Stimulated activated CD8-positive, alpha-beta memory T cell treated with anti-CD3 and anti-CD28 coated beads, Interleukin-2, amount 100 ng/mL, for 1 hour (primary cell): Measurements from ENCODE around the gene SLC16A2.

Experiments used
- DNase-seq, 2 donors: peaks; one replicate each; pipeline ENCODE4 v3.0.0-alpha.2; 2020; ENCODE audit warnings: low read depth in 2 of 2

SLC16A2 gene

DNA sequence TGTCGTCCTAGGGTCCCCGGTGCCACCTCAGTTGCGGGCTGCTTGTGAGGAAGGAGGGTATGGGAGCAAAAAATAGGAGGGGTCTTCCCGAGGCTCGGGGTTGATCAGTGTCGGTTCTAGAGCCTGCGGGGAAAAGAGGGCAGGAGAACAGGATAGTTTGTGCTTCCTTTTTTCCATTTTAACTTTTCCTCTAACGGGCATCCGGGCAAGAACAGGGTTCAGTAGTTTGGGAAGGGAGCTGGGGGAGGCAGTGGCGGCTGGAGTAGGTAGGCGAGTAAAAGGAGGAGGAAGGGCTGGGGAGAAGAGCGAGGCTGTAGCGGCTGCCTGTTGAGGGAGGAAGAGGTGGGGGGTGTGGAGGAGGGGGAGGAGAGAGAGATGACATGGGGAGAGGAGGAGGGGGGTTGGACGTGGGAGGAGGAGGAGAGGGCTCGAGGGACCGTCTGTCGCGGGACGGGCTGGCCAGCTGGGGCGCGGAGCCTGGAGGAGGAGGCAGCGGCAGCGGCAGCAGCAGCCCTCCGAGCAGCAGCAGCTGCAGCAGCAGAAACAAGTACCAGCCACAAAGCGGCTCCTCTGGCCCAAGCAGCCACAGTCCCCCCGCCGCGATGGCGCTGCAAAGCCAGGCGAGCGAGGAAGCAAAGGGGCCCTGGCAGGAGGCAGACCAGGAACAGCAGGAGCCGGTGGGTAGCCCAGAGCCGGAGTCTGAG lies at the start of gene SLC16A2:
Gene SLC16A2, plus strand, starts transcription at position 458 of the 704 bp plus-strand sequence. Its CDS starts 145 bp downstream, at position 603.
- DNase-seq, result no peak

- DNase-seq, result no peak
Measured at GRCh38 chrX:74372272-74372671, 49.0 kb upstream of the SLC16A2 start.

GRCh38 chrX:74377282-74377681 lies 44.0 kb upstream of the SLC16A2 start:
- DNase-seq, result no peak

DNA sequence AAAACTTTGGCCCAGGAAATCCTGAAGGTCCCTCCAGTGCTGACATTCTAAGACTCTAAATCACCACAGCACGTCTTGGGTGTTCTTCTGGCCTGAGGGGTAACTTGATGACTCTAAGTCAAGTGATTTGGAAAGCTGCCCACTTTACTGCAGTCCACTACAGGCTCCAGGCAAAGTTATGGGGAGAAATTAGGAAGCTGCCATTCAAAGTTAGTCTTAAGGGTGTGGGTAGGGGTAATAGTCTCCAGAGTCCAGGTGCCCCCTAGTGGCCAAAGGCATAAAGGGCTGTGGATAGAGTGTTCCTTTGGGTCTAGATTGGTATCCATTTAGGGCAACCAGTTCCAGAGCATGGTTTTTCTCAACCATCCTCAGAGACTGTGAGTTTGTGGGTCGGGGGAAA lies 38.7 kb upstream of the SLC16A2 start:
- DNase-seq, result peak; percentile 9 to 19

DNA sequence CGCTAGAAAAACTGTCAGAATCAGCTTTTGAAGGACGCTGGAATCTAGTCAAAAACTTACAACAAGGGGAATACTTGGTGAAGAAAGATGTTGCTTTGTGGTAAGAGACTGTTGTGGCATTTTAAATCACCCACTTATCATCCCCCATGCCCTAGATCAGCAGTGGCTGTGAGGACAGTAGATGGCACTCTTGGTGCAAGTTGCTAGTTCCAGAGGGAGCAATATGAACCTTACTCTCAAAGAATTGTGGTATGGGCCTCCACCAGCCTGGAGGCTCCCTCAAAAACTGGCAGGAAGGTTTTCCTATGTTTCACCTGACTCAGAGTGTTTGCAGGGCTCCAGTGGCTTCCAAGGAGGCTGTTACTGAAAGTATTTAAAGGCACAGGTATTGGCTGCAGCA lies 37.7 kb upstream of the SLC16A2 start:
- no peak for DNase-seq

- no peak for DNase-seq
Measured at GRCh38 chrX:74389016-74389722, 32.1 kb upstream of the SLC16A2 start.

DNA sequence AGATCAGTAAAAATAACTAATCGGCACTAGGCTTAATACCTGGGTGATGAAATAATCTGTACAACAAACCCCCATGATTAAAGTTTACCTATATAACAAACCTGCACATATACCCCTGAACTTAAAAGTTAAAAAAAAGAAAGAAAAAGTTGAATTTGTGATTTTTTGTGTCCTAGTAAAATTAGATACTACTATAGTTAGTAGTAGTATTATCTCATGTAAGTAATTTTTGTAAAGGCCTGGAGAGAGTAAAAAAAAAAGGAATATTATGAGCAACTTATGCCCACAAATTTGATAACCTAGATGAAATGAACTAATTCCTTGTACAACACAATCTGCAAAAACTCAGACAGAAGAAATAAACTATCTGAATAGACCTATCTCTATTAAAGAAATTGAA lies 25.7 kb upstream of the SLC16A2 start:
- DNase-seq, result no peak

DNA sequence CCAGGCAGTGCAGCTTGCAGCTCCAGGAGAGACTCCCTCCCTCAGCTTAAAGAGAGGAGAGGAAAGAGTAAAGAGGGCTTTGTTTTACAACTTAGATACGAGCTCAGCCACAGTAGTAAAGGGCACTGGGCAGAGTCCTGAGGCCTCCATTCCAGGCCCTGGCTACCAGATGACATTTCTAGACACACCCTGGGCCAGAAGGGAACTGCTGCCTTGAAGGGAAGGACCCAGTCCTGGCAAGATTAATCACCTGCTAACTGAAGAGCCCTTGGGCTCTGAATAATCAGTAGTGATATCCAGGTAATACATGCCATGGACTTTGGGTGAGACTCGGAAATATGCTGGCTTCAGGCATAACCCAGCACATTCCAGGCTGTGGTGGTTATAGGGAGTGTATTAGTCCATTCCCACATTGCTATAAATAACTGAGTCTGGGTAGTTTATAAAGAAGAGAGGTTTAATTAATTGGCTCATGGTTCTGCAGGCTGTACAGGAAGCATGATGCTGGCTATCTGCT lies 15.3 kb upstream of the SLC16A2 start:
- DNase-seq, result no peak

DNA sequence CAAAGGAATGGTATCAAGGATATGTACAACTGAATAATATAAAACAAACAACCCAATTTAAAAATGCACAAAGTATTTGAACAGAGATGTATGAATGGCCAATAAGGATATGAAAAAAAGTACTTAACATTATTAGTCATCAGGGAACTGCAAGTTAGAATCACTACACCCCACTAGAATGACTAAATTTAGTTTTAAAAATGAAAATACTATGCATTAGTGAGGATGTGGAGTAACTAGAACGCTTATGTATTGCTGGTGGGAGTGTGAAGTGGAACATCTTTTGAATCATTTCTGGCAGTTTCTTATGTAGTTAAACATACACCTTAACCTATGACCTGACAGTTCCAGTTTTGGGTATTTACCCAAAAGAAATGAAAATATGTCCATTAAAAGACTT lies 13.0 kb upstream of the SLC16A2 start:
- no peak for DNase-seq

DNA sequence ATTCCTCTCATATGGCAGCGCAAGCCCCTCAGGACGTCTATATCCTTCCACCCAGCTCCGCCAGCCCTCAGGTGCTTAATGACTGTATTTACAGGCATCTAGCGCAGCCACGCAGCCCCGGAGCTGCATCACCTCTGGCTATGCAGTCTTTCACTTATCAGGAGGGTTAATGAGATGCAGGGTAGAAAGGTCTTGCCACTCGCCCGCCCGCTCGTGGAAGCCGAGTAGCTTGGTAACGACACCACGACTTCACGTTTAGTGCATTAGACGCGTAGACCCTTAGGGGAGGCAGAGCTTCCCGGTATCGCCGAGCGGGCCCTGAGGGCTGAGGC lies 1.5 kb upstream of the SLC16A2 start:
- DNase-seq, result no peak

- DNase-seq, result no peak
Measured at GRCh38 chrX:74420196-74421035, 877 bp upstream of the SLC16A2 start.

- DNase-seq, result no peak
Measured at GRCh38 chrX:74421740-74422352, 553 bp downstream of the SLC16A2 start.

- DNase-seq, result no peak
Measured at GRCh38 chrX:74422576-74423288, 1.4 kb downstream of the SLC16A2 start.

- no peak for DNase-seq
Measured at GRCh38 chrX:74423289-74423998, 2.2 kb downstream of the SLC16A2 start.

DNA sequence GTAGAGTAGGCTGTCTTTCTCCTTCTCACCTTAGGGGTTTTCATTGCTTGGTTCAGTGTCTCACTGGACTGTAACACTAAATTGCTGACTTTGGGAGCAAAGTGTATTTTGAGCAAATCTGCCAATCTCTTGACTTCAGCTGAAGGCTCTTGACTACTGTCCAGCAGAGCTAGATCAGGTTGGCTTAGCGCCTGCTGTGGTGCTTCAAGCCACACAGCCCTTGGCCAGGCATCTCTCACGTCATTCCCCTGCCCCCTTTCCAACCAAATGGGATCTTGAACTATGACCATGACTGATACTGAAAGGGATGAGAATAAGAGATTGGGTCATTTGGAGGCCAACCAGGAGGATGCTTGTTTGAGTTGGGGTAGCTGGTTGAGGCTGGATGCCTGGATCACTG lies 4.8 kb downstream of the SLC16A2 start:
- DNase-seq, result no peak

DNA sequence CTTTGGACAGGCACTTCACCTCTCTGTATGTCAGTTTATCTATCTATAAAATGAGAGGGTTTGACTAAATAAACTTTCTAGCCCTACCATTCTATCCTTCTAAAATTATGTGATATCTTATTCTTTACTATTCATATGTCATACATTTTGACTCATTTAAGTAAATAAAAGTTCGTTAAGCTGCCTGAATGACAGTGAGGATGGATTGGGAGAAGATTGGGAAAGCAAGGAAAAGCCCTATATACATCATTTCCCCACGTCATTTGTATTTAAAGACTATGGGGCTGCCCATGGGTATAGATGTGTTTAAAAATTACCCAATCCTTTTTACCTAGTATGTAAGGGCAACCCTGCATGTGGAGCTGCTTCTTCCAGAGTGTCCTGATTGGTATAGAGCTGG lies 5.3 kb downstream of the SLC16A2 start:
- no peak for DNase-seq

DNA sequence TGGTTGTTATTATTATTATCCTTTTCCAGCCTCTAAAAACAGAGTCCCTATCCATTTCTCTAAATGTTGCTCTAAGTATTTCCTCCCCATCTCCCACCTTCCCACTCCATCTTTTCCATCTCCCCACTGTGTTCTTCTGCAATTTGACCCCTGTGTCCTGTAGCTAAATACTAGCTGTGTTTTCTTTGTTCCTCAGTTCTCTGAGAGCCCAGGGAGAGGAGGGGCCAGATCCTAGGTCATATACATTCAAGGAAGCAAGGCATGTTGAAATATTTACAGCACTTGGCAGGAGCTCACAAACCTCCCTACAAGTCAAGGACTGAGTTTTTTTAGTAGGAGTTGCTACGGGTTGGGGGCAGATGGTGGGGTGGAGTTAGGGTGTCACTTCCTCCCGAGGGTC lies 10.5 kb downstream of the SLC16A2 start:
- no peak for DNase-seq

DNA sequence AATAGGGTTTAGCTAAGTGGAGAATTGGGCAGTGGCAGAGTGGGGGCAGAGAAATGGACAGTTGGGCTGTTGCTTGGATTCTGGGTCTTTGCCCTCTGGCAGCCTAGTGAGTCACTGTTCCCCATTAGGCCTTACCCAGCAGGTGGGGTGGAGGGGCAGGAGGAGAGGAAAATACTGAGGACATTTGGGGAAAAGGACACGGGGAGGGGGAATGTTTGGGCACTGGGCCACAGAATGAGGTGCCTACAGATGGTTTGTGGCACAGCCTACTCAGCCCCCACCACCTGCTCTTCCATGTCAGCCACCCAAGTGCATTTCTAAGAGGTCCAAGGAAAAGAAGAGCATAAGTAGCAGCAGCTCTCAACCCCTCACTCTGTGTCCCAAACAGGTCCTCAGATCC lies 13.0 kb downstream of the SLC16A2 start:
- no peak for DNase-seq

DNA sequence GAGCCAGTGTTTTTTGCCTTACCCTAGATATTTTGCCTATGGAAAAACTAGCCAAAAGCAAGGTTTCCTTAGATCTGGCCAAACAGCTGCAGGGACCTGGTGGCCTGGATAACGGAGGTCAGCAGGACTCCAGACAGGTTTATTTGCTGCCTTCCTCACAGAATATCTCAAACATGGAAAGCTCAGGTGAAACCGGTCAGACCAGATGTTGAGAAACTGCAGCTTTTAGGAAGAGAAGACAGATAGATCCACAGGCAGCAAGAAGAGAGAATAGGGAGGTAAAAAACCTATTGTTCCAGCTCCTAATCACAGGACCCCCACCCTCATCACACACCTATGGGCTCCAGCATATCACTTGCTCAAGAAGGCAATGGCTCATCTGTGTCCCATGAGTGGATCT lies 16.2 kb downstream of the SLC16A2 start:
- no peak for DNase-seq

GRCh38 chrX:74438764-74439163 lies 17.5 kb downstream of the SLC16A2 start:
- DNase-seq, result no peak

GRCh38 chrX:74445099-74445498 lies 23.8 kb downstream of the SLC16A2 start:
- no peak for DNase-seq
